ENCODE measurements around the gene KRT6A. TPM values are rescaled to one million over a fixed set of nuclear protein-coding genes. Genes with fewer than 3 reads are reported as not detected.

KRT6A gene
- total and polyA plus RNA-seq, 10 of the 15 experiments (the other 5 are each of a cell fraction or from before 2014, with no cell fraction given), result 0.96 TPM; not detected in 9

- Histone ChIP-seq H3K79me2 (ENCODE audit: control insufficient read depth, insufficient read depth, low read length) (no peaks in the 10 kb centered on the region), H3K4me1 (ENCODE audit: control insufficient read depth, insufficient read depth, low read length) (no peaks in the 10 kb centered on the region), H2AFZ (ENCODE audit: control insufficient read depth, low read depth, low read length) (no peak overlapping the region), H3K9me3 (replicated peaks; ENCODE audit: control insufficient read depth, insufficient read depth, low read length) (no peaks in the 10 kb centered on the region), H3K36me3 (ENCODE audit: control insufficient read depth in 2 of 2, insufficient read depth in 2 of 2, low read length in 1 of 2) (no peaks in the 10 kb centered on the region), H3K27me3 (replicated peaks in 1 of 2; ENCODE audit: control insufficient read depth in 2 of 2, insufficient read depth in 2 of 2, low read length in 1 of 2) (peaks cover 0 to 8% of the 10 kb centered on the region in 2 experiments; a peak in 3 of 4 replicates), H3K27ac (ENCODE audit: control insufficient read depth, insufficient read depth) (no peak overlapping the region), H3K4me3 (no peak overlapping the region), H3K9ac (ENCODE audit: control insufficient read depth, insufficient read depth, low read length) (no peak overlapping the region), H4K20me1 (ENCODE audit: control insufficient read depth, insufficient read depth) (no peaks in the 10 kb centered on the region), H3K4me2 (ENCODE audit: control insufficient read depth, insufficient read depth) (no peak overlapping the region)
- no peak for ATAC-seq
- in situ Hi-C loops (cut with MboI) (no loop called here), intact Hi-C loops (cut with micrococcal nuclease; ENCODE audit: unreplicated experiment) (no loop called here)
- POLR2A ChIA-PET, result no interaction called here
- no peak for FAIRE-seq
- RAD21 ChIA-PET (ENCODE audit: unreplicated experiment), result no interaction called here
- TF ChIP-seq JUNB (IDR thresholded peaks at IDR 0.05) (no peak), EGR1 (IDR thresholded peaks at IDR 0.05; ENCODE audit: borderline replicate concordance in 1 of 2, low read depth in 2 of 2, low read length in 2 of 2) (no peak), MYB (IDR thresholded peaks at IDR 0.05; ENCODE audit: borderline replicate concordance, low read depth, low read length) (no peak), ZNF384 (IDR thresholded peaks at IDR 0.05; ENCODE audit: borderline replicate concordance, low read depth, low read length) (no peak), IRF5 (IDR thresholded peaks at IDR 0.05; ENCODE audit: borderline replicate concordance) (no peak), TARDBP (IDR thresholded peaks at IDR 0.05; ENCODE audit: borderline replicate concordance) (no peak), ZNF207 (IDR thresholded peaks at IDR 0.05; ENCODE audit: borderline replicate concordance) (no peak), ATF3 (IDR thresholded peaks at IDR 0.05; ENCODE audit: borderline replicate concordance, extremely low read depth, low read depth, low read length) (no peak), SUPT20H (IDR thresholded peaks at IDR 0.05; ENCODE audit: borderline replicate concordance, control insufficient read depth, low read depth, low read length) (no peak), ZBTB11 (CRISPR knock-in tag; IDR thresholded peaks at IDR 0.05) (no peak), KAT2A (conservative IDR thresholded peaks at IDR 0.05; ENCODE audit: control insufficient read depth, low read depth, low read length) (no peak), SMC3 (IDR thresholded peaks at IDR 0.05; ENCODE audit: borderline replicate concordance, low read length) (no peak), TBL1XR1 (IDR thresholded peaks at IDR 0.05; ENCODE audit: low read depth, low read length) (no peak)
- BruUV-seq (replicated peaks), result no TSS peak
- 10% methylated on average over 4 of the region's 4 CpGs for WGBS (ENCODE audit: insufficient coverage, insufficient replicate concordance, low lambda C conversion rate, missing lambda C conversion rate)
- SMC1A ChIA-PET (ENCODE audit: uncharacterized antibody, unreplicated experiment), result no interaction called here
- no peak for DNase-seq (ENCODE audit: low read depth, low spot score)
- CTCF ChIA-PET, result no interaction called here
Observed at GRCh38 chr12:52527121-52527800, 34.2 kb upstream of the KRT6A start.

Data from GM12878 (cell line).